ENCODE data around the gene NACA2. TPM values are rescaled to one million over a fixed set of nuclear protein-coding genes. Genes with fewer than 3 reads are reported as not detected.

The NACA2 gene
- total RNA-seq: not detected

DNA sequence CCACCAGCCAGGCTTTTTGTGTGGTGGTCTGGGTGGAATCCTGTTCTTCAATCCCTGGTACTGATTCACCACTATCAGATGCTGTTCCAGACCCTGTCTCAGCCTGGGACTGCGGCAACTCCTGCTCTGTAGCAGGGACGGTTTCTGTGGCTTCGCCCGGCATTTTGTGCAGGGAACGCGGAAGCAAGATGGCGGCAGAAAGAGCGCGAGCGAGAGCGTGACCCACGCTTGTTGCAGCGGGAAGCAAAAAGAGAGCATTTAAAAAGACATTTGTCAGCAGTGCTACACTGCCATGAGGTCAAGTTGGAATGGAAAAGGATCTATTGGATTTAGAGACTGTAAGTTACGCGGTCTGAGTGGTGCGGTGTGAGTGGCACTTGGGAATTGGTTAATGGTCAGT lies at the start of gene NACA2:
TSS of gene NACA2 (minus strand) at position 202 of the 400 bp plus-strand sequence. CDS start at position 163, 39 bp downstream.
- TF ChIP-seq, protein P1, sequence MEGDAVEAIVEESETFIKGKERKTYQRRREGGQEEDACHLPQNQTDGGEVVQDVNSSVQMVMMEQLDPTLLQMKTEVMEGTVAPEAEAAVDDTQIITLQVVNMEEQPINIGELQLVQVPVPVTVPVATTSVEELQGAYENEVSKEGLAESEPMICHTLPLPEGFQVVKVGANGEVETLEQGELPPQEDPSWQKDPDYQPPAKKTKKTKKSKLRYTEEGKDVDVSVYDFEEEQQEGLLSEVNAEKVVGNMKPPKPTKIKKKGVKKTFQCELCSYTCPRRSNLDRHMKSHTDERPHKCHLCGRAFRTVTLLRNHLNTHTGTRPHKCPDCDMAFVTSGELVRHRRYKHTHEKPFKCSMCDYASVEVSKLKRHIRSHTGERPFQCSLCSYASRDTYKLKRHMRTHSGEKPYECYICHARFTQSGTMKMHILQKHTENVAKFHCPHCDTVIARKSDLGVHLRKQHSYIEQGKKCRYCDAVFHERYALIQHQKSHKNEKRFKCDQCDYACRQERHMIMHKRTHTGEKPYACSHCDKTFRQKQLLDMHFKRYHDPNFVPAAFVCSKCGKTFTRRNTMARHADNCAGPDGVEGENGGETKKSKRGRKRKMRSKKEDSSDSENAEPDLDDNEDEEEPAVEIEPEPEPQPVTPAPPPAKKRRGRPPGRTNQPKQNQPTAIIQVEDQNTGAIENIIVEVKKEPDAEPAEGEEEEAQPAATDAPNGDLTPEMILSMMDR (IDR thresholded peaks at IDR 0.05): no peak
- intact Hi-C loops (cut with DNase I): no loop called here
- no peaks in the 10 kb centered on the region for H3K4me1 ChIP-seq

DNA sequence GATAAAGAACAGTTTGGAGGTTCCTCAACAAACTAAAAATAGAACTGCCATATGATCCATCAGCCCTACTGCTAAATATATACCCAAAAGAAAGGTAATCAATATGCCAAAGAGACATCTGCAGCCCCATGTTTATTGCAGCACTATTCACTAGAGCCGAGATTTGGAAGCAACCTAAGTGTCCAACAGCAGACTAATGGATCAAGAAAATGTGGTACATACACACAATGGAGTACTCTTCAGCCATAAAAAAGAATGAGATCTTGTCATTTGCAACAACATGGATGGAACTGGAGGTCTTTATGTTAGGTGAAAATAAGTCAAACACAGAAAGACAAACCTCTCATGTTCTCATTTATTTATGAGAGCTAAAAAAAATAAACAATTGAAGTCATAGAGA lies 48.8 kb upstream of the NACA2 start:
- intact Hi-C loops (cut with DNase I): no loop called here
- no peak overlapping the region for H3K27ac ChIP-seq
- no peak for DNase-seq (ENCODE audit: low spot score in 2 of 2)
- no peaks in the 10 kb centered on the region for H3K27me3 ChIP-seq
- H3K4me1 ChIP-seq: no peaks in the 10 kb centered on the region
- TF ChIP-seq, protein P1 (IDR thresholded peaks at IDR 0.05): no peak
- H3K36me3 ChIP-seq: no peaks in the 10 kb centered on the region
- peaks cover 0 to 14% of the 10 kb centered on the region in 2 donors for H3K9me3 ChIP-seq
- H3K4me3 ChIP-seq: no peak overlapping the region

More for the DNA sequence above, at the start of gene NACA2:
- no peak for DNase-seq (ENCODE audit: low spot score in 2 of 2)
- H3K27me3 ChIP-seq: no peaks in the 10 kb centered on the region
- no peaks in the 10 kb centered on the region for H3K36me3 ChIP-seq
- H3K9me3 ChIP-seq: no peaks in the 10 kb centered on the region
- no peak within 1 kb of the TSS for H3K27ac ChIP-seq
- no peak within 1 kb of the TSS for H3K4me3 ChIP-seq

DNA sequence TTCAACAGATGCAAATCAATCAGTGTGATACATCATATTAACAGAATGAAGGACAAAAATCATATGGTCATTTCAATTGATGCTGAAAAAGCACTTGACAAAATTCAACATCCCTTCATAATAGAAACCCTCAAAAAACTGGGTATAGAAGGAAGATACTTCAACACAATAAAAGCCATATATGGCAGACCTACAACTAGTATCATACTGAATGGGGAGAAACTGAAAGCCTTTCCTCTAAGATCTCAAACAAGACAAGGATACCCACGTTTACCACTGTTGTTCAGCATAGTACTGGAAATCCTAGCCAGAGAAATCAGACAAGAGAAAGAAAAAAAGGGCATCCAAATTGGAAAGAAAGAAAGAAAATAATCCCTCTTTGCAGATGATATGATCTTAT lies 47.1 kb upstream of the NACA2 start:
- intact Hi-C loops (cut with DNase I): no loop called here
- H3K9me3 ChIP-seq: peaks cover 0 to 14% of the 10 kb centered on the region in 2 donors
- H3K27me3 ChIP-seq: no peaks in the 10 kb centered on the region
- H3K27ac ChIP-seq: no peak overlapping the region
- H3K36me3 ChIP-seq: no peaks in the 10 kb centered on the region
- no peak overlapping the region for H3K4me3 ChIP-seq
- H3K4me1 ChIP-seq: no peaks in the 10 kb centered on the region
- DNase-seq (ENCODE audit: low spot score in 2 of 2): no peak
- TF ChIP-seq, protein P1 (IDR thresholded peaks at IDR 0.05): no peak

DNA sequence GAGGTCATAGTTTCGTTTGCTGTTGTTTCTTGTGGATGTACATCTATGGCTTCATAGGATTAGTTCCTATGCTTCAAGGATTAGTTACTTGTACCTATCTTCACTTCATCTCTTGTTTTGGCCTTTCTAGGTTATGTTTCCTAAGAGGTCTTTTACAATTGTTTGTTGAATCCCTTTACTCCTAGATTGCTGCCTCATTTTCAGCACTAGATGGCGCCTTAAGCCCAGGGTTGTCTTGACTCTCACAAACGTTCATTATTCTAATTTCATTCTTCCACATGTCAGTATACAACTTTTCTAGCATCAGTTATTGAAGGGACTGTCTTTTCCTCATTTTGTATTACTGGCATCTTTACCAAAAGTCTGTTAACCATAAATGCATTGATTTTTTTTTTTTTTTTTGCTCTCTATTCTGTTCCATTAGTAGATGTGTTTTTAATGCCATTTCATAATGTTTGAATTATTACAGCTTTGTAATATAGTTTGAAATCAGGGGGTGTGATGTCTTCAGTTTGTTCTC lies 45.0 kb upstream of the NACA2 start:
- Histone ChIP-seq H3K27ac (no peak overlapping the region), H3K4me1 (no peaks in the 10 kb centered on the region), H3K4me3 (no peak overlapping the region), H3K36me3 (no peaks in the 10 kb centered on the region), H3K9me3 (peaks cover 0 to 14% of the 10 kb centered on the region in 2 donors), H3K27me3 (no peaks in the 10 kb centered on the region)
- TF ChIP-seq, protein P1 (IDR thresholded peaks at IDR 0.05): peak in 1 of 3 experiments; percentile 16
- intact Hi-C loops (cut with DNase I): no loop called here
- DNase-seq (ENCODE audit: low spot score in 2 of 2): no peak

DNA sequence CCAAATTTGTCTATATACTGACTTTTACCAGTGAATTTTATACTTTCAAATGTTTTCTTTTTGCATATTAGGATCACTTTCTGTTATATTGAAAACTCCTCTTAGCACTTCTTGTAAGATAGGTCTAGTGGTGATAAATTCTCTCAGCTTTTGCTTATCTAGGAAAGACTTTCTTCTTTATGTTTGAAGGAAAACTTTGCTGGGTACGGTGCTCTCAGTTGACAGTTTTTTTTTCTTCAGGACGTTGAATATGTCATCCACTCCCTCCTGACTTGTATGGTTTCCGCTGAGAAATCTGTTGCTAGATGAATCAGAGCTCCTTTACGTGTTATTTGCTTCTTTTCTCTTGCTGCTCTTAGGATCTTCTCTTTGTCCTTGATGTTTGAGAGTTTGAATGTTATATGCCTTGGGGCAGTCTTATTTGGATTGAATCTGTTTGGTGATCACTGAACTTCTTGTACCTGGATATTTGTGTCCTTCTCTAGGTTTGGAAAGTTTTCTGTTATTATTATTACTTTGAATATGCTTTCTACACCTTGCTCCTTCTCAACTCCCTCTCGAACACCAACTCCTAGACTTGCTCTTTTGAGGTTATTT lies 44.0 kb upstream of the NACA2 start:
- Histone ChIP-seq H3K27ac (no peak overlapping the region), H3K9me3 (peaks cover 0 to 14% of the 10 kb centered on the region in 2 donors), H3K36me3 (no peaks in the 10 kb centered on the region), H3K4me3 (no peak overlapping the region), H3K27me3 (no peaks in the 10 kb centered on the region), H3K4me1 (no peaks in the 10 kb centered on the region)
- no peak for DNase-seq (ENCODE audit: low spot score in 2 of 2)
- TF ChIP-seq, protein P1 (IDR thresholded peaks at IDR 0.05): no peak
- intact Hi-C loops (cut with DNase I): no loop called here
